Caco-2 (cell line): ENCODE results near the gene HBZ. TPM values are rescaled to one million over a fixed set of nuclear protein-coding genes. Genes with fewer than 3 reads are reported as not detected.

ENCODE experiments used
- BruUV-seq: library from RNA; stranded (reverse); fragments of 400-500 nt; replicated peaks from 2 replicates; lab custom pipeline; 2021; lab: Mats Ljungman, UMichigan
- CTCF ChIA-PET: fragments of 300-600 bp; sonication (Branson Sonifier 250); formaldehyde crosslinking; loops from one replicate; lab custom pipeline; 2022; ENCODE audit warnings: antibody characterized with exemption; lab: Charles Lee
- POLR2A ChIA-PET: fragments of 300-600 bp; sonication (Branson Sonifier 250); formaldehyde crosslinking; loops from one replicate; lab custom pipeline; 2022; ENCODE audit warnings: antibody characterized with exemption; lab: Charles Lee
- DNase-seq, 2 experiments: peaks; one replicate each; pipeline versions ENCODE4 v3.0.0 to v3.0.0-alpha.2; 2020 to 2022
- H3K27me3 ChIP-seq: replicated peaks from 2 replicates; pipeline ENCODE4 v1.6.0; 2011; ENCODE audit warnings: low read length; ENCODE audit not compliant: control insufficient read depth, insufficient read depth
- H3K36me3 ChIP-seq: 2 replicates; pipeline ENCODE4 v1.5.1; 2011; ENCODE audit warnings: low read length; ENCODE audit not compliant: control insufficient read depth, insufficient read depth
- H3K4me1 ChIP-seq: fragments of 250-450 bp; sonication (Bioruptor Pico); 2 replicates; pipeline ENCODE4 v1.5.1; 2020; ENCODE audit warnings: mild to moderate bottlenecking
- H3K4me3 ChIP-seq: 2 replicates; pipeline ENCODE4 v1.5.1; 2011; ENCODE audit warnings: low read depth, mild to moderate bottlenecking, control low read depth, low read length
- H3K9me3 ChIP-seq: fragments of 250-450 bp; sonication (Bioruptor Pico); 2 replicates; pipeline ENCODE4 v1.5.1; 2020; ENCODE audit warnings: mild to moderate bottlenecking, moderate library complexity
- H3K27ac Mint-ChIP-seq: one replicate; pipeline ENCODE4 v1.8.0; 2022; ENCODE audit warnings: mixed read lengths; ENCODE audit not compliant: unreplicated experiment
- H3K27me3 Mint-ChIP-seq: one replicate; pipeline ENCODE4 v1.8.0; 2022; ENCODE audit warnings: mixed read lengths; ENCODE audit not compliant: insufficient read depth, unreplicated experiment
- H3K36me3 Mint-ChIP-seq: one replicate; pipeline ENCODE4 v1.8.0; 2022; ENCODE audit warnings: mild to moderate bottlenecking, mixed read lengths; ENCODE audit not compliant: insufficient read depth, unreplicated experiment
- H3K4me1 Mint-ChIP-seq: one replicate; pipeline ENCODE4 v1.8.0; 2022; ENCODE audit warnings: low read depth, mixed read lengths; ENCODE audit not compliant: unreplicated experiment
- H3K4me3 Mint-ChIP-seq: one replicate; pipeline ENCODE4 v1.8.0; 2022; ENCODE audit warnings: mild to moderate bottlenecking, moderate library complexity, mixed read lengths; ENCODE audit not compliant: unreplicated experiment
- H3K9me3 Mint-ChIP-seq: one replicate; pipeline ENCODE4 v1.8.0; 2022; ENCODE audit warnings: mixed read lengths; ENCODE audit not compliant: unreplicated experiment
- CTCF ChIP-seq, 2 experiments: fragments of 200-600 bp in 1 of 2; IDR thresholded peaks; 1 replicate in 1 of 2; 2 replicates in 1 of 2; pipeline versions ENCODE4 v1.5.1 to v1.8.0; 2011 to 2022; ENCODE audit warnings: antibody characterized with exemption in 1 of 2, control low read depth in 1 of 2, inconsistent platforms in 1 of 2, low read depth in 1 of 2, low read length in 1 of 2, mild to moderate bottlenecking in 1 of 2, moderate library complexity in 1 of 2; ENCODE audit not compliant: insufficient read depth in 1 of 2, severe bottlenecking in 1 of 2, unreplicated experiment in 1 of 2
- intact Hi-C: fragments of 100-400 bp; cut with micrococcal nuclease; formaldehyde crosslinking; loops from one replicate; pipeline ENCODE4 v1.10.0; 2022; ENCODE audit not compliant: unreplicated experiment
- total RNA-seq: library from RNA; stranded (reverse); gene quantifications from 2 replicates; pipeline ENCODE4 v1.2.3, GENCODE V29; 2022

The HBZ gene
- total RNA-seq, 1 experiment from 2014 or later: not detected

DNA sequence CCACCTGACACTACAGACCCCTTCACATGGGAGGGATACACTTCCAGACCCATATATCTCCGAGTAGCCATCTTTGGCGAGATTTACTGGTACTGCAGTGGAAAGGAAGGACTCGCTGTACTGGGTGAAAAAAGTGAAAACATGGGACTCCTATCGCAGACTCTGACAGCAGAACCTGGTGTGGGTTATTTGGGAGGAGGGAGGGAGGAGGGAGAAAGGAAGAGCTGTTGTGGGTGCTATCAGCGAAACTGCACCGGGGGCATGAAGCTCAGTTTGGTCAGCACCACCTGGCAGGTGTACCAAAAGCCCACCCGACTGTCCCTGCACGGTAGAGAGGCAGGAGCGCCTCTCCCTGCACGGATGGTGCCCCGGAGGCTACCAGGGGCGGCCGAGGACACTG, 32.8 kb downstream of the HBZ start:
- no peak for TF ChIP-seq CTCF (IDR thresholded peaks at IDR 0.05; ENCODE audit: insufficient read depth in 1 of 2, low read depth in 1 of 2, low read length in 1 of 2, severe bottlenecking in 1 of 2, unreplicated experiment in 1 of 2)
- Mint-ChIP-seq H3K4me1 (no peaks in the 10 kb centered on the region), H3K27me3 (no peaks in the 10 kb centered on the region), H3K9me3 (no peaks in the 10 kb centered on the region), H3K36me3 (peaks cover 74% of the 10 kb centered on the region), H3K27ac (no peak overlapping the region), H3K4me3 (no peak overlapping the region)
- peaks cover 5% of the 10 kb centered on the region; the same call in 1 of the 2 replicates for H3K36me3 ChIP-seq
- no peak overlapping the region for H3K4me3 ChIP-seq
- intact Hi-C loops: no loop called here
- no peak for DNase-seq
- no TSS peak for BruUV-seq
- ChIA-PET CTCF (no interaction called here), POLR2A (no interaction called here)
- H3K9me3 ChIP-seq: no peaks in the 10 kb centered on the region
- no peaks in the 10 kb centered on the region for H3K27me3 ChIP-seq
- H3K4me1 ChIP-seq: peaks cover under 1% of the 10 kb centered on the region

DNA sequence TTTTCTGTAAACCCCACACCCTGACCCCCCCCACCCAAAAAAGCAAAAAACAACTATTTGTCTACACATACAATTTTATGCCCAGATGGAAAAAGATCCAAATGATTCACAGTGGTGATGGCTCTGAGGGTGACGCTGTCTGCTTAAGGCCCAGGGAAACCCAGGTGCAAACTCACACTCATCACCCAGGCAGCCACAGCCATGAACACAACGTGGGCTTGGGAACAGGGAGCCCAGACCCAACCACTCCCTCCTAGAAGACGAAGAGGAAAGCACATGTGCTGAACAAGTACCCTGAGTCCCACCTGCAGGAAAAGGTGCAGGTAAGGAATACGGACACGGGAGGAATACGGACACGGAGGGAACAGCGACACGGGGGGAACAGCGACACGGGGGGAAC, 33.2 kb downstream of the HBZ start:
- no peak for TF ChIP-seq CTCF (IDR thresholded peaks at IDR 0.05; ENCODE audit: insufficient read depth in 1 of 2, low read depth in 1 of 2, low read length in 1 of 2, severe bottlenecking in 1 of 2, unreplicated experiment in 1 of 2)
- no TSS peak for BruUV-seq
- no peaks in the 10 kb centered on the region for H3K9me3 Mint-ChIP-seq
- H3K27ac Mint-ChIP-seq: no peak overlapping the region
- Histone ChIP-seq H3K4me3 (no peak overlapping the region), H3K4me1 (no peaks in the 10 kb centered on the region; the same call in 1 of the 2 replicates), H3K9me3 (no peaks in the 10 kb centered on the region), H3K27me3 (no peaks in the 10 kb centered on the region), H3K36me3 (peaks cover 5% of the 10 kb centered on the region; the same call in 1 of the 2 replicates)
- no peaks in the 10 kb centered on the region for H3K27me3 Mint-ChIP-seq
- H3K4me3 Mint-ChIP-seq: no peak overlapping the region
- DNase-seq: no peak
- H3K4me1 Mint-ChIP-seq: no peaks in the 10 kb centered on the region
- ChIA-PET CTCF (no interaction called here), POLR2A (no interaction called here)
- intact Hi-C loops: no loop called here
- H3K36me3 Mint-ChIP-seq: peaks cover 79% of the 10 kb centered on the region

DNA sequence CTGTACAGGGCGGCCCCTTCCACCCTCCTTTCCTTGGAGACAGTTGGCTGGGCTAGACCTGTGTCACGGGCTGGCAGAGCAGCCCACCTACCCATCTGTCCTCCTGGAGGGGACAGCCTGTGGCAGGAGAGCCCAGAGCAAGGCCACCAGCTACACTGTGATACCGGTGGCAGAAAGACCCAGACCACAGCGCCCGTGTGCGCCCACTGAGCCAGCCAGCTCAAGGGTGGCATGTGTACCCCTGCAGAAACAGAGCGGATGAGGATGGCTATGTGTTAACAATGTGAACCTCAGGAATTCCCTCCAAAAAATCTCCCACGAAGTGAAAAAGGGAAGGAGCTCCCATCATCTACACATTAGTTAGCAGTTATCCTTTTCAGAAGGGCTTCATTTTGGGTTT, 34.9 kb downstream of the HBZ start:
- no peak for DNase-seq

More for the DNA sequence above, 34.9 kb downstream of the HBZ start:
- Mint-ChIP-seq H3K36me3 (peaks cover 81% of the 10 kb centered on the region), H3K27ac (no peak overlapping the region), H3K27me3 (no peaks in the 10 kb centered on the region), H3K4me3 (no peak overlapping the region), H3K9me3 (no peaks in the 10 kb centered on the region), H3K4me1 (no peaks in the 10 kb centered on the region)
- Histone ChIP-seq H3K4me1 (no peaks in the 10 kb centered on the region), H3K36me3 (peaks cover 5% of the 10 kb centered on the region; the same call in 1 of the 2 replicates), H3K9me3 (no peaks in the 10 kb centered on the region), H3K4me3 (no peak overlapping the region), H3K27me3 (no peaks in the 10 kb centered on the region)
- POLR2A ChIA-PET: no interaction called here
- no peak for TF ChIP-seq CTCF (IDR thresholded peaks at IDR 0.05; ENCODE audit: insufficient read depth in 1 of 2, low read depth in 1 of 2, low read length in 1 of 2, severe bottlenecking in 1 of 2, unreplicated experiment in 1 of 2)
- no TSS peak for BruUV-seq
- intact Hi-C loops: no loop called here
- CTCF ChIA-PET: no interaction called here
